PC-3 (cell line): ENCODE results near the gene PKM. TPM values are rescaled to one million over a fixed set of nuclear protein-coding genes. Genes with fewer than 3 reads are reported as not detected.

ENCODE experiments used
- ATAC-seq: fragments of 200-7000 bp; cut with Tn5 transposase; 2 replicates; pipeline ENCODE4 v1.9.1; 2020; ENCODE audit warnings: mild to moderate bottlenecking, moderate library complexity
- BruUV-seq: library from RNA; stranded (reverse); fragments of 400-500 nt; replicated peaks from 2 replicates; lab custom pipeline; 2021; lab: Mats Ljungman, UMichigan
- CTCF ChIA-PET: fragments of 300-600 bp; sonication (Branson Sonifier 250); formaldehyde crosslinking; loops from one replicate; lab custom pipeline; 2022; ENCODE audit warnings: antibody characterized with exemption; lab: Charles Lee
- POLR2A ChIA-PET: fragments of 300-600 bp; sonication (Branson Sonifier 250); formaldehyde crosslinking; loops from one replicate; lab custom pipeline; 2022; ENCODE audit warnings: antibody characterized with exemption; ENCODE audit not compliant: unreplicated experiment; lab: Charles Lee
- DNase-seq: peaks from one replicate; pipeline ENCODE4 v3.0.0-alpha.2; 2015
- H2AFZ ChIP-seq: fragments of 300-600 bp; sonication (generic); 2 replicates; pipeline ENCODE4 v1.6.0; 2016; ENCODE audit warnings: antibody characterized with exemption, low read length
- H3F3A ChIP-seq: fragments of 300-600 bp; sonication (generic); one replicate; pipeline ENCODE4 v1.6.0; 2017; ENCODE audit warnings: antibody characterized with exemption, low read length, control low read depth, mild to moderate bottlenecking; ENCODE audit not compliant: unreplicated experiment
- H3K27ac ChIP-seq: fragments of 300-600 bp; sonication (generic); 2 replicates; pipeline ENCODE4 v1.5.1; 2016; ENCODE audit warnings: mild to moderate bottlenecking, low read length
- H3K27me3 ChIP-seq: fragments of 300-600 bp; sonication (generic); 2 replicates; pipeline ENCODE4 v1.6.1; 2016; ENCODE audit warnings: low read length, mixed read lengths
- H3K36me3 ChIP-seq: fragments of 300-600 bp; sonication (generic); 2 replicates; pipeline ENCODE4 v1.6.1; 2016; ENCODE audit warnings: low read depth, mixed run types, low read length, mixed read lengths
- H3K4me1 ChIP-seq: fragments of 300-600 bp; sonication (generic); 2 replicates; pipeline ENCODE4 v1.5.1; 2016; ENCODE audit warnings: low read length; ENCODE audit not compliant: insufficient read depth
- H3K4me2 ChIP-seq: fragments of 300-600 bp; sonication (generic); 2 replicates; pipeline ENCODE4 v1.6.0; 2016; ENCODE audit warnings: low read length
- H3K4me3 ChIP-seq: fragments of 300-600 bp; sonication (generic); 2 replicates; pipeline ENCODE4 v1.5.1; 2016; ENCODE audit warnings: mild to moderate bottlenecking, low read length, mixed read lengths
- H3K79me2 ChIP-seq: fragments of 300-600 bp; sonication (generic); 2 replicates; pipeline ENCODE4 v1.6.1; 2017; ENCODE audit warnings: low read length, mixed read lengths
- H3K9ac ChIP-seq: fragments of 300-600 bp; sonication (generic); 2 replicates; pipeline ENCODE4 v1.6.0; 2016; ENCODE audit warnings: mild to moderate bottlenecking, low read length
- H3K9me2 ChIP-seq: fragments of 300-600 bp; sonication (generic); replicated peaks from 2 replicates; pipeline ENCODE4 v1.6.1; 2016; ENCODE audit warnings: mixed run types, low read length, mixed read lengths
- H3K9me3 ChIP-seq: fragments of 300-600 bp; sonication (generic); 2 replicates; pipeline ENCODE4 v1.6.1; 2016; ENCODE audit warnings: low read length, mixed read lengths
- H4K20me1 ChIP-seq: fragments of 300-600 bp; sonication (generic); 2 replicates; pipeline ENCODE4 v1.6.1; 2016; ENCODE audit warnings: low read length, mixed read lengths
- CTCF ChIP-seq: fragments of 300-600 bp; sonication (generic); conservative IDR thresholded peaks from 2 replicates; pipeline ENCODE4 v1.5.1; 2017; ENCODE audit warnings: antibody characterized with exemption, low read depth, mild to moderate bottlenecking, low read length
- EZH2 ChIP-seq: fragments of 300-600 bp; sonication (generic); IDR thresholded peaks from one replicate; pipeline ENCODE4 v1.6.1; 2017; ENCODE audit warnings: antibody characterized with exemption, mild to moderate bottlenecking, low read length; ENCODE audit not compliant: unreplicated experiment
- EZH2phosphoT487 ChIP-seq: fragments of 300-600 bp; sonication (generic); IDR thresholded peaks from 2 replicates; pipeline ENCODE4 v1.6.1; 2018; ENCODE audit warnings: mild to moderate bottlenecking, antibody characterized with exemption, low read length, borderline replicate concordance
- intact Hi-C: fragments of 100-400 bp; cut with micrococcal nuclease; formaldehyde crosslinking; loops from 2 replicates; pipeline ENCODE4 v1.9.0; 2023
- total RNA-seq: library from RNA; depleted of rRNA; stranded (reverse); fragments of >200 nt; gene quantifications from 2 replicates; pipeline ENCODE4 v1.2.3, GENCODE V29; 2014

The PKM gene
- total RNA-seq, 1 experiment from 2014 or later, result 1,963 TPM

GRCh38 chr15:72192416-72192815 lies 38.6 kb downstream of the PKM start:
- CTCF ChIA-PET, result no interaction called here
- TF ChIP-seq EZH2phosphoT487, result no peak
- TF ChIP-seq CTCF, result no peak
- TF ChIP-seq EZH2, result no peak
- no TSS peak for BruUV-seq

GRCh38 chr15:72189250-72189902 lies 41.6 kb downstream of the PKM start:
- H3K27ac ChIP-seq, result no peak overlapping the region
- no peak overlapping the region for H3K4me3 ChIP-seq
- no peaks in the 10 kb centered on the region for H3K36me3 ChIP-seq
- H3K9me3 ChIP-seq, result no peaks in the 10 kb centered on the region
- H3K9ac ChIP-seq, result no peak overlapping the region
- ChIA-PET CTCF (no interaction called here), POLR2A (no interaction called here)
- no peaks in the 10 kb centered on the region for H3K9me2 ChIP-seq
- 0 out of 2 replicates have a peak, but pooled peaks cover 5% of the 10 kb centered on the region for H3K4me1 ChIP-seq
- no TSS peak for BruUV-seq
- intact Hi-C loops, result no loop called here
- no peaks in the 10 kb centered on the region for H4K20me1 ChIP-seq
- H3K79me2 ChIP-seq, result no peaks in the 10 kb centered on the region
- no peaks in the 10 kb centered on the region for H3F3A ChIP-seq
- H2AFZ ChIP-seq, result no peak overlapping the region
- ATAC-seq, result no peak
- no peaks in the 10 kb centered on the region for H3K27me3 ChIP-seq
- DNase-seq, result no peak
- H3K4me2 ChIP-seq, result no peak overlapping the region
- TF ChIP-seq CTCF, result no peak
- no peak for TF ChIP-seq EZH2phosphoT487
- TF ChIP-seq EZH2, result no peak

More at GRCh38 chr15:72192416-72192815, 38.6 kb downstream of the PKM start:
- intact Hi-C loops, result no loop called here
- DNase-seq (no peak), ATAC-seq (no peak)
- no peaks in the 10 kb centered on the region for H3F3A ChIP-seq
- H3K27me3 ChIP-seq, result no peaks in the 10 kb centered on the region
- no peaks in the 10 kb centered on the region for H3K9me2 ChIP-seq
- no peak overlapping the region for H3K27ac ChIP-seq
- no peak overlapping the region for H3K4me2 ChIP-seq
- no peak overlapping the region for H3K9ac ChIP-seq
- no peak overlapping the region for H3K4me3 ChIP-seq
- POLR2A ChIA-PET, result no interaction called here
- no peaks in the 10 kb centered on the region for H3K9me3 ChIP-seq
- H4K20me1 ChIP-seq, result no peaks in the 10 kb centered on the region
- no peaks in the 10 kb centered on the region for H3K4me1 ChIP-seq
- H3K36me3 ChIP-seq, result no peaks in the 10 kb centered on the region
- no peaks in the 10 kb centered on the region for H3K79me2 ChIP-seq
- H2AFZ ChIP-seq, result no peak overlapping the region

- Histone ChIP-seq H2AFZ (peak overlapping the region; percentile 90), H3K9me3 (no peaks in the 10 kb centered on the region), H3K4me3 (peak overlapping the region; percentile 68), H3K27me3 (no peaks in the 10 kb centered on the region), H3K9ac (no peak overlapping the region), H3K79me2 (no peaks in the 10 kb centered on the region), H3F3A (no peaks in the 10 kb centered on the region), H4K20me1 (no peaks in the 10 kb centered on the region), H3K9me2 (no peaks in the 10 kb centered on the region), H3K4me2 (peak overlapping the region; percentile 92), H3K4me1 (peaks cover 11% of the 10 kb centered on the region; the same call in 1 of the 2 replicates), H3K36me3 (no peaks in the 10 kb centered on the region), H3K27ac (no peak overlapping the region)
- ATAC-seq (peak; percentile 94), DNase-seq (peak; percentile 53)
- TF ChIP-seq EZH2phosphoT487 (no peak), EZH2 (no peak), CTCF (no peak)
- POLR2A ChIA-PET, result no interaction called here
- intact Hi-C loops, result no loop called here
- CTCF ChIA-PET, result no interaction called here
- no TSS peak for BruUV-seq
These were observed 46.7 kb downstream of the PKM start for GRCh38 chr15:72184165-72184811.
